GM23338 (cell line): ENCODE data around the gene CCDC57. TPM values are rescaled to one million over a fixed set of nuclear protein-coding genes. Genes with fewer than 3 reads are reported as not detected.

Experiments used
- ATAC-seq: fragments of 200-7000 bp; cut with Tn5 transposase; 3 replicates; pipeline ENCODE4 v1.9.1; 2020
- DNase-seq: peaks from one replicate; pipeline ENCODE4 v3.0.0-alpha.2; 2015; ENCODE audit warnings: low spot score
- H2AFZ ChIP-seq: fragments of 200-600 bp; sonication (generic); 2 replicates; pipeline ENCODE4 v1.8.0; 2016; ENCODE audit warnings: antibody characterized with exemption, mild to moderate bottlenecking, moderate library complexity
- H3F3A ChIP-seq: fragments of 200-600 bp; sonication (generic); replicated peaks from 2 replicates; pipeline ENCODE4 v1.8.0; 2017; ENCODE audit warnings: antibody characterized with exemption, mixed run types, low read depth
- H3K27ac ChIP-seq: fragments of 200-600 bp; sonication (generic); 2 replicates; pipeline ENCODE4 v1.6.1; 2016; ENCODE audit warnings: low read depth
- H3K27me3 ChIP-seq: fragments of 200-600 bp; sonication (generic); 2 replicates; pipeline ENCODE4 v1.8.0; 2016; ENCODE audit warnings: mild to moderate bottlenecking, mixed run types, moderate library complexity; ENCODE audit not compliant: insufficient read depth
- H3K36me3 ChIP-seq: fragments of 200-600 bp; sonication (generic); 2 replicates; pipeline ENCODE4 v1.8.0; 2016; ENCODE audit warnings: mild to moderate bottlenecking; ENCODE audit not compliant: insufficient read depth
- H3K4me1 ChIP-seq: fragments of 200-600 bp; sonication (generic); 2 replicates; pipeline ENCODE4 v1.8.0; 2016; ENCODE audit warnings: mild to moderate bottlenecking, moderate library complexity; ENCODE audit not compliant: insufficient read depth
- H3K4me2 ChIP-seq: fragments of 200-600 bp; sonication (generic); 2 replicates; pipeline ENCODE4 v1.7.1; 2017; ENCODE audit warnings: mixed run types
- H3K4me3 ChIP-seq: fragments of 200-600 bp; sonication (generic); 2 replicates; pipeline ENCODE4 v1.6.1; 2016; ENCODE audit warnings: mixed run types
- H3K79me2 ChIP-seq: fragments of 200-600 bp; sonication (generic); replicated peaks from 2 replicates; pipeline ENCODE4 v1.8.0; 2017; ENCODE audit warnings: mild to moderate bottlenecking; ENCODE audit not compliant: insufficient read depth
- H3K9me2 ChIP-seq: fragments of 200-600 bp; sonication (generic); 2 replicates; pipeline ENCODE4 v1.8.0; 2017; ENCODE audit not compliant: insufficient read depth
- H4K20me1 ChIP-seq: fragments of 200-600 bp; sonication (generic); replicated peaks from 2 replicates; pipeline ENCODE4 v1.8.0; 2017; ENCODE audit warnings: mild to moderate bottlenecking; ENCODE audit not compliant: insufficient read depth
- H3K27ac Mint-ChIP-seq: 2 replicates; pipeline ENCODE4 v1.8.0; 2020; ENCODE audit warnings: inconsistent platforms, mild to moderate bottlenecking, moderate library complexity, mixed read lengths
- H3K27me3 Mint-ChIP-seq: 3 replicates; pipeline ENCODE4 v1.8.0; 2022; ENCODE audit warnings: low read depth, mild to moderate bottlenecking, moderate library complexity, mixed read lengths, inconsistent platforms; ENCODE audit not compliant: insufficient read depth, poor library complexity
- H3K36me3 Mint-ChIP-seq: 3 replicates; pipeline ENCODE4 v1.8.0; 2021; ENCODE audit warnings: low read depth, mild to moderate bottlenecking, inconsistent platforms, moderate library complexity, mixed read lengths
- H3K4me1 Mint-ChIP-seq: 3 replicates; pipeline ENCODE4 v1.8.0; 2020; ENCODE audit warnings: mild to moderate bottlenecking, inconsistent platforms, mixed read lengths
- H3K4me3 Mint-ChIP-seq: 3 replicates; pipeline ENCODE4 v1.8.0; 2021; ENCODE audit warnings: moderate library complexity, mild to moderate bottlenecking, inconsistent platforms, mixed read lengths
- H3K9me3 Mint-ChIP-seq: 3 replicates; pipeline ENCODE4 v1.8.0; 2020; ENCODE audit warnings: moderate library complexity, mild to moderate bottlenecking, inconsistent platforms, mixed read lengths
- EZH2 ChIP-seq: fragments of 200-600 bp; sonication (generic); IDR thresholded peaks from one replicate; pipeline ENCODE4 v1.8.0; 2017; ENCODE audit warnings: antibody characterized with exemption, mild to moderate bottlenecking, low read depth; ENCODE audit not compliant: unreplicated experiment
- ZNF331 ChIP-seq: fragments of 250-450 bp; sonication (Bioruptor Pico); IDR thresholded peaks from 2 replicates; pipeline ENCODE4 v1.5.0; 2020; ENCODE audit warnings: low read depth, mild to moderate bottlenecking, moderate library complexity
- polyA plus RNA-seq: library from polyadenylated mRNA; unstranded; fragments of >200 nt; fragmentation: Nextera tagmentation; extraction: Ambion mirVana; gene quantifications from 2 replicates; pipeline ENCODE4 v1.2.1, GENCODE V29; 2016
- total RNA-seq: library from RNA; depleted of rRNA; stranded (reverse); fragments of >200 nt; shearing (Covaris generic); gene quantifications from 2 replicates; pipeline ENCODE4 v1.2.3, GENCODE V29; 2014
- TF ChIP-seq, protein P1 (sequence below): IDR thresholded peaks from 2 replicates; pipeline ENCODE4 v1.6.1; 2016; ENCODE audit warnings: antibody characterized with exemption
- TF ChIP-seq, protein P2 (sequence below), 2 experiments: fragments of 200-600 bp in 1 of 2; sonication (generic) in 1 of 2; conservative IDR thresholded peaks; 2 replicates each; pipeline versions ENCODE4 v1.5.1 to v1.6.1; 2016 to 2017; ENCODE audit warnings: antibody characterized with exemption in 2 of 2, low read depth in 2 of 2, mild to moderate bottlenecking in 2 of 2, moderate library complexity in 1 of 2

The CCDC57 gene
- total and polyA plus RNA-seq, 2 experiments from 2014 or later = 7.0 to 16.3 TPM

DNA sequence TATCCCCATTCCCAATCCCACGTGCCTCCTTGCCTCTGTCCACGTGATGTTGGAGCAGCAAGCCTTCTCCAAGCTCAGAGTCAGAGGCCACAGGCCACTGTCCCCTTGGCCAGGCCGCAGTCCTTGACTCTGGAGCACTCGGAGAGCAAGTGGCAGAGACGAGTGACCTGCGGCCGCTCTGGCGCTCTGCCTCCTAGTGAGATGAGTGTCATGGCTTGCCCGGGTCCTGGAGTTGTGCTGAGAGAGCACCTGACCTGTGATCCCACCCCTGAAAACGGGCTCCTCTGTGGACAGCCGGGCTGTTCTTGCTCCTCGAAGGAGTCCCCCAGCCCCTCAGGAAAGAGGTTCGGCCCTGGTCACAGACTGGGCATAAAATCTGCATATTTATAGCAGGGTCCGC is 104.6 kb downstream of the CCDC57 start (continued):
- no peak for TF ChIP-seq EZH2
- TF ChIP-seq, protein P1, sequence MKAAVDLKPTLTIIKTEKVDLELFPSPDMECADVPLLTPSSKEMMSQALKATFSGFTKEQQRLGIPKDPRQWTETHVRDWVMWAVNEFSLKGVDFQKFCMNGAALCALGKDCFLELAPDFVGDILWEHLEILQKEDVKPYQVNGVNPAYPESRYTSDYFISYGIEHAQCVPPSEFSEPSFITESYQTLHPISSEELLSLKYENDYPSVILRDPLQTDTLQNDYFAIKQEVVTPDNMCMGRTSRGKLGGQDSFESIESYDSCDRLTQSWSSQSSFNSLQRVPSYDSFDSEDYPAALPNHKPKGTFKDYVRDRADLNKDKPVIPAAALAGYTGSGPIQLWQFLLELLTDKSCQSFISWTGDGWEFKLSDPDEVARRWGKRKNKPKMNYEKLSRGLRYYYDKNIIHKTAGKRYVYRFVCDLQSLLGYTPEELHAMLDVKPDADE = no peak

DNA sequence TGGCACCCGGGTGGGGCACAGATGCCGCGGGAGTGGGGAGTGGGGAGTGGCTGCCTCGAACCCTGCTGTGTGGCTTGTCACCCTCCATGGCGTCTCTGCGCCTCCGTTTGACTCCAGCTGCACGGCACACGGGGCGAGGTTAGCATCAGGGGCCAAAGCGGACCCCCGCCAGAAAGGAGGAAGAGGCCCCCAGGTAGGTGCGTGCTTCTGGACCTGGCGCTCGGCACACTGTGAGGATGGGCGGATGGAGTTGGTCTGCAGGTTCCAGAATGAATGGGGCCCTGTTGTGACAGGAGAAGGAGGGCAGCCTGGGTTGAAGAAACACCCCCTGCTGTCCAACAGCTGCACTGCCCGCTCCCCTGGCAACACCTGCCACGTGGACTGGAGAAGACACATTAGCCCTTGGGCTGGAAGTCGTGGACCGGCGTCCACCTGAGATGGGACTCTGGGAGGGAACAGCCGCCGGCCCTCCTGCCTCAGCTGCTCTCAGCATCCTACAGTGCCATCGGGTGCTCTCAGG is 105.2 kb downstream of the CCDC57 start:
- no peaks in the 10 kb centered on the region for H4K20me1 ChIP-seq
- Mint-ChIP-seq H3K27me3 (peaks cover 45% of the 10 kb centered on the region), H3K4me3 (no peak overlapping the region), H3K9me3 (peaks cover 2% of the 10 kb centered on the region; the same call in 2 of the 3 replicates), H3K27ac (no peak overlapping the region), H3K4me1 (peaks cover 33% of the 10 kb centered on the region), H3K36me3 (no peaks in the 10 kb centered on the region)
- no peaks in the 10 kb centered on the region for H3K79me2 ChIP-seq
- H3K36me3 ChIP-seq = no peaks in the 10 kb centered on the region
- no peak for ATAC-seq
- H3K9me2 ChIP-seq = no peaks in the 10 kb centered on the region
- DNase-seq = peak; percentile 44
- H3K4me1 ChIP-seq = peaks cover 33% of the 10 kb centered on the region
- no peak overlapping the region for H3K27ac ChIP-seq
- H3F3A ChIP-seq = 0 out of 2 replicates have a peak, but pooled peaks cover 6% of the 10 kb centered on the region
- H3K4me3 ChIP-seq = no peak overlapping the region
- H3K4me2 ChIP-seq = no peak overlapping the region
- no peak overlapping the region for H2AFZ ChIP-seq
- 0 out of 2 replicates have a peak, but pooled peaks cover 4% of the 10 kb centered on the region for H3K27me3 ChIP-seq
- TF ChIP-seq EZH2 = no peak
- TF ChIP-seq, protein P2, sequence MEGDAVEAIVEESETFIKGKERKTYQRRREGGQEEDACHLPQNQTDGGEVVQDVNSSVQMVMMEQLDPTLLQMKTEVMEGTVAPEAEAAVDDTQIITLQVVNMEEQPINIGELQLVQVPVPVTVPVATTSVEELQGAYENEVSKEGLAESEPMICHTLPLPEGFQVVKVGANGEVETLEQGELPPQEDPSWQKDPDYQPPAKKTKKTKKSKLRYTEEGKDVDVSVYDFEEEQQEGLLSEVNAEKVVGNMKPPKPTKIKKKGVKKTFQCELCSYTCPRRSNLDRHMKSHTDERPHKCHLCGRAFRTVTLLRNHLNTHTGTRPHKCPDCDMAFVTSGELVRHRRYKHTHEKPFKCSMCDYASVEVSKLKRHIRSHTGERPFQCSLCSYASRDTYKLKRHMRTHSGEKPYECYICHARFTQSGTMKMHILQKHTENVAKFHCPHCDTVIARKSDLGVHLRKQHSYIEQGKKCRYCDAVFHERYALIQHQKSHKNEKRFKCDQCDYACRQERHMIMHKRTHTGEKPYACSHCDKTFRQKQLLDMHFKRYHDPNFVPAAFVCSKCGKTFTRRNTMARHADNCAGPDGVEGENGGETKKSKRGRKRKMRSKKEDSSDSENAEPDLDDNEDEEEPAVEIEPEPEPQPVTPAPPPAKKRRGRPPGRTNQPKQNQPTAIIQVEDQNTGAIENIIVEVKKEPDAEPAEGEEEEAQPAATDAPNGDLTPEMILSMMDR (conservative IDR thresholded peaks at IDR 0.05; ENCODE audit: low read depth in 2 of 2) = peak; percentile 18 to 28; a peak in 3 of 4 replicates

DNA sequence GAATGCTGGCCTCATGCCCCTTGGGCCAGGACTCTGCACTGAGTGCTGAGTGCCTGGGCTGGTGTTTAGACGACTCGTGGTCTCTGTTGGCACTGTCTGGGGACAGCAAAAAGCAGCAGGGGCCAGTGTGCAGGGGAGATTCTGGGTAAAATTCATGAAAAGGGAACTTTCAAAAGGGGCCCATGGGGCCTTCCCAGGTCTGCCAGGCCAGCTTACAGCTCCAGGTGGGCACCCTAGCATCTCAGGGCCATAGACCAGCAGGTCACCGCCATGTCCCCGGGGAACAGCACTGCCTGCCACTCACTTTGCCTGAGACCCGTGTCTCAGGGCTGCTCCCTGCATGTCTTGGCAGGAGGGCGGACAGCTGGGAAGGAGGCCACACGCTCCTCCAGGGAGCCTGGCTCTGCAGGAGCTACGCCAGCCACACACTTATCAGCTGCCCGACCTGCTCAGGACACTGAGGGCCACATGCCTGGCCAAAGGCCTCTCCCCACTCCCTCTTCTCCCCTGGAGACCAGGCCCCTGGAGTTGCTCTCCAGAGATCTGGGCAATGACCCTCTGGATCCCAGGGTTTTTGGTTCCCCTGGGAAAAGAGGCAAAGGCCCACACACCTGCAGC is 105.8 kb downstream of the CCDC57 start:
- 0 out of 3 replicates have a peak overlapping the region, but pooled peaks have one; percentile 32 for H3K4me3 Mint-ChIP-seq
- Histone ChIP-seq H3K79me2 (no peaks in the 10 kb centered on the region), H3K4me2 (peak overlapping the region; percentile 55), H3F3A (0 out of 2 replicates have a peak, but pooled peaks cover 6% of the 10 kb centered on the region), H3K27ac (no peak overlapping the region; the same call in 1 of the 2 replicates), H3K27me3 (0 out of 2 replicates have a peak, but pooled peaks cover 4% of the 10 kb centered on the region), H4K20me1 (no peaks in the 10 kb centered on the region), H2AFZ (no peak overlapping the region), H3K36me3 (no peaks in the 10 kb centered on the region), H3K4me1 (peaks cover 33% of the 10 kb centered on the region), H3K9me2 (no peaks in the 10 kb centered on the region), H3K4me3 (peak overlapping the region; percentile 26; the same call in 1 of the 2 replicates)
- no peak for ATAC-seq
- no peaks in the 10 kb centered on the region for H3K36me3 Mint-ChIP-seq
- peak overlapping the region; percentile 75; the same call in 1 of the 2 replicates for H3K27ac Mint-ChIP-seq
- TF ChIP-seq EZH2 (no peak), ZNF331 (no peak)
- H3K9me3 Mint-ChIP-seq = peaks cover 2% of the 10 kb centered on the region; the same call in 2 of the 3 replicates
- peaks cover 36% of the 10 kb centered on the region for H3K4me1 Mint-ChIP-seq
- H3K27me3 Mint-ChIP-seq = peaks cover 46% of the 10 kb centered on the region
- DNase-seq = no peak
